Measurements from ENCODE around the gene KLHL33.

DNA sequence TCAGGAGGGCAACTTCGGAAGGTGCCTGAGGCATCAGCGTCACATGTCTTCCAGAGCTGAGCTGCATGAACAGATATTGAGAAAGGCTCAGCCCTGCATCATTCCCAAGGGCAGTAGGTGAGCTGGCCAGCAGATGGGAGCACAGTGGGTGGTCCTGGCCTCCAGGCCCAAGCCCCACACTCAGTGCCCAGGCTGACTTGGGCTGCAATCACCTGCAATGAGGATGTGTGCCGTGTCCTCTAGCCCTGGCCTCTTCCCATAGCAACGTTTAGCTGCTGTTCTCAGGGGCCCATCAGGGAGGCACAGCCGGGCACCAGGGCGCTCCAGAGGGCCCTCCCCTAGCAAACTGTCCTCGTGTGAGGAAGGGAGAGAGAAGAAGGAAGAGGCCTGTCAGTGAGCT is 54.6 kb downstream of the KLHL33 start:
- TF ChIP-seq, protein P1, sequence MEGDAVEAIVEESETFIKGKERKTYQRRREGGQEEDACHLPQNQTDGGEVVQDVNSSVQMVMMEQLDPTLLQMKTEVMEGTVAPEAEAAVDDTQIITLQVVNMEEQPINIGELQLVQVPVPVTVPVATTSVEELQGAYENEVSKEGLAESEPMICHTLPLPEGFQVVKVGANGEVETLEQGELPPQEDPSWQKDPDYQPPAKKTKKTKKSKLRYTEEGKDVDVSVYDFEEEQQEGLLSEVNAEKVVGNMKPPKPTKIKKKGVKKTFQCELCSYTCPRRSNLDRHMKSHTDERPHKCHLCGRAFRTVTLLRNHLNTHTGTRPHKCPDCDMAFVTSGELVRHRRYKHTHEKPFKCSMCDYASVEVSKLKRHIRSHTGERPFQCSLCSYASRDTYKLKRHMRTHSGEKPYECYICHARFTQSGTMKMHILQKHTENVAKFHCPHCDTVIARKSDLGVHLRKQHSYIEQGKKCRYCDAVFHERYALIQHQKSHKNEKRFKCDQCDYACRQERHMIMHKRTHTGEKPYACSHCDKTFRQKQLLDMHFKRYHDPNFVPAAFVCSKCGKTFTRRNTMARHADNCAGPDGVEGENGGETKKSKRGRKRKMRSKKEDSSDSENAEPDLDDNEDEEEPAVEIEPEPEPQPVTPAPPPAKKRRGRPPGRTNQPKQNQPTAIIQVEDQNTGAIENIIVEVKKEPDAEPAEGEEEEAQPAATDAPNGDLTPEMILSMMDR (IDR thresholded peaks at IDR 0.05) = no peak
- no peak for TF ChIP-seq POLR2A (IDR thresholded peaks at IDR 0.05)

Data from body of pancreas (tissue), 4 donors.